DND-41 (cell line): ENCODE results near the gene RTP1.

Experiments used
- ATAC-seq: fragments of 200-7000 bp; cut with Tn5 transposase; 3 replicates; pipeline ENCODE4 v1.9.1; 2021; ENCODE audit warnings: low read depth; ENCODE audit not compliant: insufficient read depth
- DNase-seq: peaks from one replicate; pipeline ENCODE4 v3.0.0-alpha.2; 2020
- H2AFZ ChIP-seq: 2 replicates; pipeline ENCODE4 v1.6.0; 2012; ENCODE audit warnings: low read depth, low read length
- H3K27ac ChIP-seq: 2 replicates; pipeline ENCODE4 v1.5.1; 2012; ENCODE audit warnings: low read length, inconsistent platforms
- H3K27me3 ChIP-seq: fragments of 200-600 bp; sonication (generic); 2 replicates; pipeline ENCODE4 v1.6.0; 2012; ENCODE audit warnings: low read length, mild to moderate bottlenecking, inconsistent platforms; ENCODE audit not compliant: insufficient read depth, poor library complexity
- H3K36me3 ChIP-seq: 2 replicates; pipeline ENCODE4 v1.5.1; 2012; ENCODE audit warnings: low read length, inconsistent platforms; ENCODE audit not compliant: insufficient read depth
- H3K4me1 ChIP-seq: 2 replicates; pipeline ENCODE4 v1.5.1; 2012; ENCODE audit warnings: mild to moderate bottlenecking, low read length; ENCODE audit not compliant: insufficient read depth
- H3K4me2 ChIP-seq: 2 replicates; pipeline ENCODE4 v1.6.0; 2012; ENCODE audit warnings: mild to moderate bottlenecking, moderate library complexity, low read length, inconsistent platforms; ENCODE audit not compliant: insufficient read depth
- H3K4me3 ChIP-seq, 2 experiments: fragments of 200-600 bp in 1 of 2; shearing (Covaris generic) in 1 of 2; 2 replicates each; pipeline ENCODE4 v1.5.1; 2012 to 2016; ENCODE audit warnings: inconsistent platforms in 2 of 2, low read length in 2 of 2, mild to moderate bottlenecking in 2 of 2, low read depth in 1 of 2, moderate library complexity in 1 of 2
- H3K79me2 ChIP-seq: 2 replicates; pipeline ENCODE4 v1.6.0; 2012; ENCODE audit warnings: low read length, inconsistent platforms; ENCODE audit not compliant: insufficient read depth
- H3K9ac ChIP-seq: 2 replicates; pipeline ENCODE4 v1.6.0; 2012; ENCODE audit warnings: low read depth, mild to moderate bottlenecking, inconsistent platforms, low read length, moderate library complexity
- H3K9me3 ChIP-seq: 2 replicates; pipeline ENCODE4 v1.5.1; 2012; ENCODE audit warnings: low read length, moderate library complexity, mild to moderate bottlenecking, inconsistent platforms; ENCODE audit not compliant: insufficient read depth, severe bottlenecking
- H4K20me1 ChIP-seq: 2 replicates; pipeline ENCODE4 v1.6.0; 2012; ENCODE audit warnings: low read length; ENCODE audit not compliant: insufficient read depth
- EZH2 ChIP-seq: IDR thresholded peaks from 3 replicates; pipeline ENCODE4 v1.6.1; 2012; ENCODE audit warnings: borderline replicate concordance, low read depth, mild to moderate bottlenecking, moderate library complexity, low read length, inconsistent platforms; ENCODE audit not compliant: severe bottlenecking
- TF ChIP-seq, protein P1 (sequence below): IDR thresholded peaks from 2 replicates; pipeline ENCODE4 v1.5.1; 2012; ENCODE audit warnings: borderline replicate concordance, low read length, moderate library complexity, mild to moderate bottlenecking; ENCODE audit not compliant: poor library complexity, severe bottlenecking; ENCODE audit errors: extremely low read depth

RTP1 gene

DNA sequence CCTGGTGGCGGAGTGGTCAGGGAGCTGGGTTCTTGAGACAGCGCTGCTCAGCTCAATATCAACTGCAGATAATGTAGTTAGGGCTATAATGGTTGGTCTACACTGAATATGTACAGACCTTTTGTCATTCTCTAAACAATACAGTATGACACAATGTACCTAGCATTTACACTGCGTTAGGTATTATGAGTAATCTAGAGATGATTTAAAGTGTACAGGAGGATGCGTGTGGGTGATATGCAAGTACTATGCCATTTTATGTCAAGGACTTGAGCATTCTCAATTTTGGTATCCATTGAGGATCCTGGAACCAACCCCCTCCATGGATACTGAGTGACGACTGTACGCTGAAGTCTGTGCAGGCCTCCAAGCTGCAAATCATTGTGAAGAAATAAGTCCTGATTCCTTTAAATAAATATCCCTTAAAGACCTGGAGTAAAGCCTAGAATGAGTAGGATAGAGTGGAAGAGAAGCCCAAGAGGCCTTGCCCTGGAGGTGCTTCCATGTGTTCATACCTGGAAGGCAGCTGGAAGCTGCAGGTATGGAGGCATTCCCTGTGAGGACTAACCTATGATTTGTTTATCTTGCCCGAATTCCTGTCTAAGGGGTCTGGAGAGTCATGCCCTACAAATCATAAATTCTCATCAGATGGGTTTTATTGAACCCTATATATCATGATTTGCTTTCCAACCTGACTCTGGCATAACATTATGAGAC, 15.7 kb upstream of the RTP1 start:
- Histone ChIP-seq H3K4me2 (no peak overlapping the region), H3K36me3 (no peaks in the 10 kb centered on the region), H3K4me1 (no peaks in the 10 kb centered on the region), H3K79me2 (no peaks in the 10 kb centered on the region), H3K27me3 (no peaks in the 10 kb centered on the region), H4K20me1 (no peaks in the 10 kb centered on the region), H3K9ac (no peak overlapping the region), H3K27ac (no peak overlapping the region), H3K9me3 (no peaks in the 10 kb centered on the region), H2AFZ (no peak overlapping the region), H3K4me3 (no peak overlapping the region)
- ATAC-seq = no peak
- no peak for DNase-seq
- no peak for TF ChIP-seq EZH2
- TF ChIP-seq, protein P1, sequence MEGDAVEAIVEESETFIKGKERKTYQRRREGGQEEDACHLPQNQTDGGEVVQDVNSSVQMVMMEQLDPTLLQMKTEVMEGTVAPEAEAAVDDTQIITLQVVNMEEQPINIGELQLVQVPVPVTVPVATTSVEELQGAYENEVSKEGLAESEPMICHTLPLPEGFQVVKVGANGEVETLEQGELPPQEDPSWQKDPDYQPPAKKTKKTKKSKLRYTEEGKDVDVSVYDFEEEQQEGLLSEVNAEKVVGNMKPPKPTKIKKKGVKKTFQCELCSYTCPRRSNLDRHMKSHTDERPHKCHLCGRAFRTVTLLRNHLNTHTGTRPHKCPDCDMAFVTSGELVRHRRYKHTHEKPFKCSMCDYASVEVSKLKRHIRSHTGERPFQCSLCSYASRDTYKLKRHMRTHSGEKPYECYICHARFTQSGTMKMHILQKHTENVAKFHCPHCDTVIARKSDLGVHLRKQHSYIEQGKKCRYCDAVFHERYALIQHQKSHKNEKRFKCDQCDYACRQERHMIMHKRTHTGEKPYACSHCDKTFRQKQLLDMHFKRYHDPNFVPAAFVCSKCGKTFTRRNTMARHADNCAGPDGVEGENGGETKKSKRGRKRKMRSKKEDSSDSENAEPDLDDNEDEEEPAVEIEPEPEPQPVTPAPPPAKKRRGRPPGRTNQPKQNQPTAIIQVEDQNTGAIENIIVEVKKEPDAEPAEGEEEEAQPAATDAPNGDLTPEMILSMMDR = no peak

- DNase-seq (peak; percentile 5), ATAC-seq (peak; percentile 55; the same call in 1 of the 3 replicates)
- no peak for TF ChIP-seq EZH2
- TF ChIP-seq, protein P1 = no peak
- Histone ChIP-seq H3K4me2 (no peak overlapping the region), H3K27me3 (peaks cover 3% of the 10 kb centered on the region), H3K4me1 (no peaks in the 10 kb centered on the region), H3K36me3 (no peaks in the 10 kb centered on the region), H3K79me2 (no peaks in the 10 kb centered on the region), H3K9me3 (no peaks in the 10 kb centered on the region), H3K4me3 (no peak overlapping the region), H3K27ac (no peak overlapping the region), H4K20me1 (no peaks in the 10 kb centered on the region), H3K9ac (no peak overlapping the region), H2AFZ (no peak overlapping the region)
Observed at GRCh38 chr3:187183210-187183862, 13.9 kb upstream of the RTP1 start.

DNA sequence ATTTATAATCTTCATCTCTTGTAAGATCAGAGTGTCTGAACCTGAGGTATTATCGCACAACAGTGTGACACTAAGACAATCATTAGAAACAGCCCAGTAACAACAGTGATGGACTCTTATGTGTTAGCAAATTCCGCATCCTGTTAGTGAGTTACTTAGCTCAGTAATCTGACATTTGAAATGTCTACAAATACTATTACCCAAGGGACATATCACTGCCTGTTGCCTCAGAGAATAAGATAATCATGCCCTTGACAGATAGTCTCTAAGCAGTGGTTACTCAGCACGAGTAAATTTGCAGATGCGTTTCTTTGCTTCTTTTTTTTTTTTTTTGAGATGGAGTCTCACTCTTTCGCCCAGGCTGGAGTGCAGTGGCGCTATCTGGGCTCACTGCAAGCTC, 13.4 kb upstream of the RTP1 start:
- Histone ChIP-seq H3K79me2 (no peaks in the 10 kb centered on the region), H3K4me2 (no peak overlapping the region), H3K27ac (no peak overlapping the region), H3K4me3 (no peak overlapping the region), H3K27me3 (peaks cover 3% of the 10 kb centered on the region), H3K9me3 (no peaks in the 10 kb centered on the region), H3K36me3 (no peaks in the 10 kb centered on the region), H4K20me1 (no peaks in the 10 kb centered on the region), H2AFZ (no peak overlapping the region), H3K4me1 (no peaks in the 10 kb centered on the region), H3K9ac (no peak overlapping the region)
- ATAC-seq (no peak), DNase-seq (no peak)
- TF ChIP-seq, protein P1 = no peak
